ENCODE measurements around the gene POU2AF1. TPM values are rescaled to one million over a fixed set of nuclear protein-coding genes. Genes with fewer than 3 reads are reported as not detected.
"Not testable (repeated sequence)": the region's sequence is repeated elsewhere in the genome, so short reads cannot be mapped to it uniquely, and the experiment has no call there.

The POU2AF1 gene
- total and polyA plus RNA-seq, 5 donors from 2014 or later: 1.6 to 4.8 (median 2.2) TPM

DNA sequence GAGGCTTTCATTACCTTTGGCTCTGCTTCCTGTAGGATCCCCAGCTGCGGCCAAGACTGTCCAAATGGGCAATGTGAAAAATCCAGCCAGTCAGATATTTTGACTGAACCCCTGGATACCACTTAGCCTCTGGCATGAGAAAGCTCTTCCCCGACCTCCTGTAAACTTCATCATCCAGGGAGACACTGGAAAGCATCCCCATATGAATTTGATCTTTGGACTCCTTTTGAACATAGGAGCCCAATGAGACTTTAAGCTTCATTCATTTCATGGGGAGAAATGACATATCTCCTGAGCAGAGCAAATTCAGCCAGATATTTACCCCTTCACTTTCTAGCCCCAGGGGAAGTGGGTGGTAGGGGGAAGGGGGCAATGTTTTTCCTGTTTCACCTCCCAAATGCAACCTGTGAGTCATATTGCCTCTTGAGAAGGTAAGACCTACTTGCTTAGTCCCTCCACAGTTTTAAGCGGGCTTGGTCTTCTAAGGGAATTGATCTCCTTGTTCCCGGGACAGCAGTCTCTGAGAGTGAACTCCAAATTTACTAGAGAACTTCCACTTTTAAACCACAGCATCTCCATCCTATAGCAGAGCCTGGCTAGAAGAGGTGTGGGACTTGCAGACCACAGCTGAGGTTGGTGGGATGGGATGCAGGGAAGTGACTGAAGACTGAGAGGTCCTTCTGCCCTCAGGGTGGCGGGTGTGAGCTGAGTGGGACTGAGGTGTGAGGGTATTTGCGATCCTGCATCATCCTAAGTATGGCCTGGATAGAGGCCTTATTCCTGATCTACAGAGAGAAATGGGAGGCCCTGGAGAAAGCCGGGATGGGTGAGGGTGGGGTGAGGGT, 20.3 kb upstream of the POU2AF1 start:
- Histone ChIP-seq H3K27ac (ENCODE audit: insufficient read depth, low read length, poor library complexity, severe bottlenecking) (no peak overlapping the region), H3K27me3 (ENCODE audit: control insufficient read depth, insufficient read depth, low read length) (no peaks in the 10 kb centered on the region)

DNA sequence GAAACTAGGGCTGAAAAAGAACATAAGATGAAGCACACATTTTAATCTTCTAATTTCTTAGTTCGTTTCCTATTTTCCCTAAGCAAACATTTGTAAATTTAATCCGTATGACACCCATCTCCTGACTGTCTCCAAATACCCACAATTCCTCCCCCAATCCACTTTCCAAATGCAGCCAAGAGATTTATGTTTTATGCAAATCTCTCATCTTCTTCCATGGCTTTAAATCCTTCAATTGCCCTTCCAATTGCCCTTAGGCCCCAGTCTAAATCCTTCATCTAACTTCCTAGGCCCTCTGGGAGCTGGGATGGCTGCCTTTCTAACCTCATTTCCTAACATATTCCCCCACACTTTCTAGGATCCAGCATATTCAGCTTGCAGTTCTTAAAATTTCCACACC, 18.0 kb upstream of the POU2AF1 start:
- Mint-ChIP-seq H3K9me3 (peaks cover 0 to 3% (median 0%) of the 10 kb centered on the region in 7 donors), H3K27ac (no peak overlapping the region)
- no peak overlapping the region for H3K27ac ChIP-seq (ENCODE audit: insufficient read depth, low read length, poor library complexity, severe bottlenecking)

More for the DNA sequence above, 20.3 kb upstream of the POU2AF1 start:
- H3K9me3 ChIP-seq (ENCODE audit: control insufficient read depth in 2 of 2, low read length in 2 of 2): no peaks in the 10 kb centered on the region
- H3K36me3 ChIP-seq (ENCODE audit: control insufficient read depth, insufficient read depth, low read length): no peaks in the 10 kb centered on the region
- no peak overlapping the region for H3K4me3 Mint-ChIP-seq
- H3K4me1 ChIP-seq (ENCODE audit: control insufficient read depth, insufficient read depth, low read length, poor library complexity, severe bottlenecking): no peaks in the 10 kb centered on the region
- ATAC-seq (ENCODE audit: low read depth in 2 of 2): no peak
- no peaks in the 10 kb centered on the region for H3K27me3 Mint-ChIP-seq
- DNase-seq: no peak
- peaks cover 0 to 9% (median 0%) of the 10 kb centered on the region in 7 donors for H3K9me3 Mint-ChIP-seq
- peaks cover 0 to 5% (median under 1%) of the 10 kb centered on the region in 4 donors for H3K4me1 Mint-ChIP-seq
- H3K27ac Mint-ChIP-seq: peak overlapping the region in 2 of 3 donors; percentile 62 to 65
- H3K36me3 Mint-ChIP-seq: peaks cover 4% of the 10 kb centered on the region
- H3K4me3 ChIP-seq (ENCODE audit: low read depth, low read length): no peak overlapping the region

DNA sequence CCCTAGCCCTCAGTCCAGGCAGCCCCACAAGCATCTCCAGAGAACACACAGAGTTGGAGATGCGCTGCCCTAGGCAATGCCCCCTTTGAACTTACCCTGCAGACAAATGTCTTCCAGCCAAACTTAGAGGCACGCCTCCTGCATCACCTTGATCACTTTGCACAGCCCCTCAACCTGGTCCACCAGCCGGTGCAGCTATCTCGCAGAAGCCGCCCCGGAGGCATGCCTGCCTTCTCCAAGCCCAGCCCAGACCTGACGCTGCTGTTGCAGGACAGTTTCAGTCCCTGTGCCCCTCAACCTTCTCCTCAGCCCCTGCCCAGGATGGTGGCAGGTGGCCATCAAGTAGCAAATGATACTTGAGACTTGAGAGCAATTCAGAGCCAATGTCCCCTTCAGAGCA, 16.7 kb upstream of the POU2AF1 start:
- Histone ChIP-seq H3K4me1 (ENCODE audit: control insufficient read depth, insufficient read depth, low read length, poor library complexity, severe bottlenecking) (no peaks in the 10 kb centered on the region), H3K27me3 (ENCODE audit: control insufficient read depth, insufficient read depth, low read length) (no peaks in the 10 kb centered on the region)

More for the DNA sequence above, 18.0 kb upstream of the POU2AF1 start:
- Mint-ChIP-seq H3K36me3 (peaks cover 4% of the 10 kb centered on the region), H3K4me1 (peaks cover 0 to 5% (median under 1%) of the 10 kb centered on the region in 4 donors), H3K4me3 (no peak overlapping the region), H3K27me3 (no peaks in the 10 kb centered on the region)
- Histone ChIP-seq H3K9me3 (ENCODE audit: control insufficient read depth in 2 of 2, low read length in 2 of 2) (no peaks in the 10 kb centered on the region), H3K36me3 (ENCODE audit: control insufficient read depth, insufficient read depth, low read length) (no peaks in the 10 kb centered on the region), H3K27me3 (ENCODE audit: control insufficient read depth, insufficient read depth, low read length) (no peaks in the 10 kb centered on the region), H3K4me3 (ENCODE audit: low read depth, low read length) (no peak overlapping the region), H3K4me1 (ENCODE audit: control insufficient read depth, insufficient read depth, low read length, poor library complexity, severe bottlenecking) (no peaks in the 10 kb centered on the region)
- DNase-seq (no peak), ATAC-seq (ENCODE audit: low read depth in 2 of 2) (no peak)

DNA sequence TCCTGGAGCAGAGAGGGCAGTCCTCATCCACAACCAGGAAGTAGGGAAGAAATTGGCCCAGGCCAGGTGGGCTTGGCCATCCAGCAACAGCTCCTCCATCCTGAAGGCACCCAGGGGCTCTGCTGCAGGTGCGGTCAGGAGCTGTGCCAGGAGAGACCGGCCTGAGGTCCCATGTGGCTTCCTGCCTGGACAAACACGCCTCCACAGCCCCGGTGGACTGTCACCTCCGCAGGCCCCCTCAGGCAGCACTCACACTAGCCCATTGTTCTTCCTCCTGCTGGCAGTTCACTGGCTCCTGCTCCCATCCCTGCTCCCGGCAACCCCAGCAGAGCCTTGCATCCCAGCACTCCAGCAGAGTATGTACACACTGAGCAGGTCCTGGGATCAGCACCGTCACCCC, 16.0 kb upstream of the POU2AF1 start:
- H3K9me3 Mint-ChIP-seq: peaks cover 0 to 3% (median 0%) of the 10 kb centered on the region in 7 donors
- H3K27ac Mint-ChIP-seq: peak overlapping the region in 1 of 3 donors; percentile 79
- H3K36me3 Mint-ChIP-seq: peaks cover 4% of the 10 kb centered on the region
- ATAC-seq (ENCODE audit: low read depth in 2 of 2) (no peak), DNase-seq (no peak)
- H3K27me3 Mint-ChIP-seq: no peaks in the 10 kb centered on the region
- Histone ChIP-seq H3K9me3 (ENCODE audit: control insufficient read depth in 2 of 2, low read length in 2 of 2) (no peaks in the 10 kb centered on the region), H3K4me3 (ENCODE audit: low read depth, low read length) (no peak overlapping the region), H3K27ac (ENCODE audit: insufficient read depth, low read length, poor library complexity, severe bottlenecking) (no peak overlapping the region), H3K4me1 (ENCODE audit: control insufficient read depth, insufficient read depth, low read length, poor library complexity, severe bottlenecking) (no peaks in the 10 kb centered on the region), H3K36me3 (ENCODE audit: control insufficient read depth, insufficient read depth, low read length) (no peaks in the 10 kb centered on the region), H3K27me3 (ENCODE audit: control insufficient read depth, insufficient read depth, low read length) (no peaks in the 10 kb centered on the region)
- H3K4me1 Mint-ChIP-seq: peaks cover 0 to 5% (median 0%) of the 10 kb centered on the region in 4 donors
- no peak overlapping the region for H3K4me3 Mint-ChIP-seq

More for the DNA sequence above, 16.7 kb upstream of the POU2AF1 start:
- H3K27ac Mint-ChIP-seq: no peak overlapping the region
- ATAC-seq (ENCODE audit: low read depth in 2 of 2): no peak
- no peak overlapping the region for H3K4me3 Mint-ChIP-seq
- no peaks in the 10 kb centered on the region for H3K36me3 ChIP-seq (ENCODE audit: control insufficient read depth, insufficient read depth, low read length)
- no peak for DNase-seq
- H3K4me3 ChIP-seq (ENCODE audit: low read depth, low read length): no peak overlapping the region
- peaks cover 0 to 5% (median 0%) of the 10 kb centered on the region in 4 donors for H3K4me1 Mint-ChIP-seq
- H3K27me3 Mint-ChIP-seq: no peaks in the 10 kb centered on the region
- H3K9me3 ChIP-seq (ENCODE audit: control insufficient read depth in 2 of 2, low read length in 2 of 2): no peaks in the 10 kb centered on the region
- peaks cover 0 to 3% (median 0%) of the 10 kb centered on the region in 7 donors for H3K9me3 Mint-ChIP-seq
- H3K36me3 Mint-ChIP-seq: peaks cover 4% of the 10 kb centered on the region
- no peak overlapping the region for H3K27ac ChIP-seq (ENCODE audit: insufficient read depth, low read length, poor library complexity, severe bottlenecking)

DNA sequence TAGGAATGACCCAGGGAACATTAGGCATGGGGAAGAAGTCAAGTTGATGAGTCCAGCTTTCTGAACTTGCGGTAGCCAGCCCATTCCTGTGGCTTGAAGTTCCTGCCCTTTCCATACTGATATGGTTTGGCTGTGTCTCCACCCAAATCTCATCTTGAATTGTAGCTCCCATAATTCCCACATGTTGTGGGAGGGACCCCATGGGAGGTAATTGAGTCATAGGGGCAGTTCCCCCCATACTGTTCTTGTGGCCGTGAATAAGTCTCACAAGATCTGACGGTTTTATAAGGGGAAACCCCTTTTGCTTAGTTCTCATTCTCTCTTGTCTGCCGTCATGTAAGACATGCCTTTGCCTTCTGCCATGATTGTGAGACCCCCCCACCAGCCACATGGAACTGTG, 15.1 kb upstream of the POU2AF1 start:
- not testable (repeated sequence) for H3K4me3 Mint-ChIP-seq; H3K27me3 ChIP-seq (ENCODE audit: control insufficient read depth, insufficient read depth, low read length); DNase-seq; H3K36me3 Mint-ChIP-seq; H3K4me3 ChIP-seq (ENCODE audit: low read depth, low read length); H3K4me1 ChIP-seq (ENCODE audit: control insufficient read depth, insufficient read depth, low read length, poor library complexity, severe bottlenecking); H3K9me3 Mint-ChIP-seq; H3K9me3 ChIP-seq (ENCODE audit: control insufficient read depth in 2 of 2, low read length in 2 of 2); H3K36me3 ChIP-seq (ENCODE audit: control insufficient read depth, insufficient read depth, low read length); H3K27ac Mint-ChIP-seq; H3K27me3 Mint-ChIP-seq; H3K4me1 Mint-ChIP-seq; H3K27ac ChIP-seq (ENCODE audit: insufficient read depth, low read length, poor library complexity, severe bottlenecking)
- peak in 1 of 2 donors; percentile 16 for ATAC-seq (ENCODE audit: low read depth in 2 of 2)

DNA sequence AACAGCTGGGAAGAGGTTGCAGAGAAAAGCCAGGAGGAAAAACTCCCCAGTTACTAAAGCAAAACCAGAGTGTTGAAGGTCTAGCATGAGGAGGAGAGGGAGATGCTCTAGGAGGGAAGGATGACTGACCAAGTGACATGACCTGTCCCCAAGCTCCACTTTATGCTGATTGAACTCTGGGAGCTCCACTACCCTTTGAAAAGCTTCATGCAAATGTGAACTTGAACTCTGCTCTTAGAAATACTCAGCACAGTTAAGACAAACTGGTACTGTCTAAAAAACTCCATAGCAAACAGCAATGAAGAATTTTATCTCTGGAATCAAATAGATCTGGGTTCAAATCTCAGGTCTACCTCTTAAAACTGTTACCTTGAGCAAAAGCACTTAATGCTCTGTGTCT, 14.5 kb upstream of the POU2AF1 start:
- peaks cover 4% of the 10 kb centered on the region for H3K36me3 Mint-ChIP-seq
- no peak overlapping the region for H3K27ac ChIP-seq (ENCODE audit: insufficient read depth, low read length, poor library complexity, severe bottlenecking)
- no peaks in the 10 kb centered on the region for H3K27me3 ChIP-seq (ENCODE audit: control insufficient read depth, insufficient read depth, low read length)
- peaks cover 5% of the 10 kb centered on the region for H3K27me3 Mint-ChIP-seq
- no peaks in the 10 kb centered on the region for H3K36me3 ChIP-seq (ENCODE audit: control insufficient read depth, insufficient read depth, low read length)
- H3K4me3 Mint-ChIP-seq: no peak overlapping the region
- no peak overlapping the region for H3K27ac Mint-ChIP-seq
- H3K4me1 ChIP-seq (ENCODE audit: control insufficient read depth, insufficient read depth, low read length, poor library complexity, severe bottlenecking): no peaks in the 10 kb centered on the region
- H3K9me3 ChIP-seq (ENCODE audit: control insufficient read depth in 2 of 2, low read length in 2 of 2): no peaks in the 10 kb centered on the region
- ATAC-seq (ENCODE audit: low read depth in 2 of 2): no peak
- H3K9me3 Mint-ChIP-seq: peaks cover 0 to 2% (median 0%) of the 10 kb centered on the region in 7 donors
- H3K4me3 ChIP-seq (ENCODE audit: low read depth, low read length): no peak overlapping the region
- DNase-seq: no peak
- H3K4me1 Mint-ChIP-seq: peaks cover 0 to 4% (median 0%) of the 10 kb centered on the region in 4 donors

DNA sequence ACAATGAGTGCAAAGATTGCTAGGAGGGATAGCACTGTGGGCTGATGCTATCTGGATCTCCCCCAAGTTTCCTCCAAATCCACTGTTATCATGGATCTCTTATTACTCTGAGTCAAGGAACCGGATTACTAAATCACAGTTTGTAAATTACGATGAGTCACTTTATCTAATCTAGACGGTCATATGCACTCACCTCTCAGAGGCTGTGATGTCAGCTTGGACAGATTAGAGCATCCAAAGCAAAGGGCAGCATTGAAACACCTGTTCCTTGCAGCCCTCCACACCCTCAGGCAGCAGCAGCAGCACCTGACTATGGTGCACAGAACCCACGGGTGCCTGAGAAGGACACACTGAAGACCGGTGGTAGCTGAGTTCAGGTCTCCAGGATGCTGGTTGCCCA, 14.0 kb upstream of the POU2AF1 start:
- Mint-ChIP-seq H3K27me3 (peaks cover 8% of the 10 kb centered on the region), H3K9me3 (peaks cover 0 to 2% (median 0%) of the 10 kb centered on the region in 7 donors), H3K27ac (no peak overlapping the region), H3K4me3 (no peak overlapping the region), H3K4me1 (peaks cover 0 to 4% (median 0%) of the 10 kb centered on the region in 4 donors), H3K36me3 (peaks cover 4% of the 10 kb centered on the region)
- no peak for DNase-seq
- Histone ChIP-seq H3K27me3 (ENCODE audit: control insufficient read depth, insufficient read depth, low read length) (no peaks in the 10 kb centered on the region), H3K4me1 (ENCODE audit: control insufficient read depth, insufficient read depth, low read length, poor library complexity, severe bottlenecking) (no peaks in the 10 kb centered on the region), H3K27ac (ENCODE audit: insufficient read depth, low read length, poor library complexity, severe bottlenecking) (no peak overlapping the region), H3K4me3 (ENCODE audit: low read depth, low read length) (no peak overlapping the region), H3K9me3 (ENCODE audit: control insufficient read depth in 2 of 2, low read length in 2 of 2) (no peaks in the 10 kb centered on the region), H3K36me3 (ENCODE audit: control insufficient read depth, insufficient read depth, low read length) (no peaks in the 10 kb centered on the region)
- ATAC-seq (ENCODE audit: low read depth in 2 of 2): no peak

DNA sequence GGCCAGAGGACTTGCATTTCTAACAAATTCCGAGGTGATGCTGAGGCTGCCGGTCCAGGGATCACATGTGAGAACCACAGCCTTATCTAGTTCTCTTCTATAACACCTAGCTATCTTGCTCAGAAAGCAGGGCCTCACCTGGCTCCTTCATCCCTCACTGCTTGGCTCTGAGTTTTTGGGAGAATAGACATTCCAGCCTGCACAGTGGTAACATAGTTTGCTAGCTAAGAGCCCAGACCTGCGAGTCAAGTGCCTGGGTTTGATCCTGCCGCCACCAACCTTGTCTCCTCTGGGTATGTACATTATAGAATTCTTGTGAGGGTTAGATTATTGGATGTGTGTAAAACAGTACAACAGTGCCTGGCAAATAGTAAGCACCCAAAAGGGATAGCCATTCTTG, 13.5 kb upstream of the POU2AF1 start:
- Mint-ChIP-seq H3K27ac (no peak overlapping the region), H3K27me3 (peaks cover 12% of the 10 kb centered on the region), H3K4me1 (peaks cover 0 to 4% (median 0%) of the 10 kb centered on the region in 4 donors), H3K36me3 (peaks cover 4% of the 10 kb centered on the region), H3K9me3 (peaks cover 0 to 2% (median 0%) of the 10 kb centered on the region in 7 donors), H3K4me3 (no peak overlapping the region)
- no peaks in the 10 kb centered on the region for H3K36me3 ChIP-seq (ENCODE audit: control insufficient read depth, insufficient read depth, low read length)
- H3K4me1 ChIP-seq (ENCODE audit: control insufficient read depth, insufficient read depth, low read length, poor library complexity, severe bottlenecking): no peaks in the 10 kb centered on the region
- no peak overlapping the region for H3K4me3 ChIP-seq (ENCODE audit: low read depth, low read length)
- H3K9me3 ChIP-seq (ENCODE audit: control insufficient read depth in 2 of 2, low read length in 2 of 2): no peaks in the 10 kb centered on the region
- H3K27me3 ChIP-seq (ENCODE audit: control insufficient read depth, insufficient read depth, low read length): no peaks in the 10 kb centered on the region
- no peak overlapping the region for H3K27ac ChIP-seq (ENCODE audit: insufficient read depth, low read length, poor library complexity, severe bottlenecking)
- DNase-seq (no peak), ATAC-seq (ENCODE audit: low read depth in 2 of 2) (no peak)
